GM19099 (cell line): ENCODE data around the gene TRPV4.

Source experiments
- POLR2A ChIP-seq: IDR thresholded peaks from 3 replicates; pipeline ENCODE4 v1.6.1; 2011; ENCODE audit warnings: low read depth; ENCODE audit not compliant: insufficient read length; ENCODE audit errors: extremely low read depth

Gene TRPV4

GRCh38 chr12:109783965-109784244, 49.3 kb downstream of the TRPV4 start:
- TF ChIP-seq POLR2A, result no peak

DNA sequence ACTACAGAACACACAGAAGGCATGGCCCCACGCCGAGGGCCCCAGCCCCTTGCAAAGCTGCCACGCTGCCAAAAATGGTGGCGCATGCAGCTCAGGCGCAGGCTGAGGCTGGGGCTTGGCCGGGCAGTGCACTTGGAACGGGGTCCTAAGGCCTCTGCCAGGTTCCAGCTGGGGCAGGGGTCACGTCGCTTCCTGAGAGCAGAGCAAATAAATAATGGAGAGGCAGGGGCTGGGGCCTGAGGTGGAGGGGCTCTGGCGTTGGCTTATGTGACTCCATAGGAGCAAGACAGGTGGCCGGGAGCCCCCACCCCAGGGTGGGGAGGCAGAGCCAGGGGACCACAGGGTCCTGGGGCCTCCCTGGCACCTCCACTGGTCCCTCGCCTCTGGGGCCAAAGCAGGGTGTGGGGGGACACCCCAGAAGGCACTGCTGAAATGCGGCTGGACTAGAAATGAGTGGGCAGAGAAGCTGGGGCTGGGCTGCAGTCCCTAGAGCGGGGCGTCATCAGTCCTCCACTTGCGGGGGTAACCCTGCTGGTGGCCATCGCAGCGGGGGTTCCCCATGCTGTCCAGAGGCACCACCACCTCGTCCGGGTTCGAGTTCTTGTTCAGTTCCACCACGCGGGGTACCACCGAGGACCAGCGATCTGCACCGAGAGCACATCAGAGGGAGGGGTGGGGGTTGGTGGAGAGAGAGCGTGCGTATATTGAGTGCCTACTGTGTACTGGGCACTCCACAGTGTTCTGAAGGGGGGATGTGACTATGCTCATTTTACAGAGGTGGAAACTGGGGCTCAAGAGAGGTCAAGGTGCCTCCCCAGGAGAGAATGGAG, 49.8 kb downstream of the TRPV4 start:
- no peak for TF ChIP-seq POLR2A

DNA sequence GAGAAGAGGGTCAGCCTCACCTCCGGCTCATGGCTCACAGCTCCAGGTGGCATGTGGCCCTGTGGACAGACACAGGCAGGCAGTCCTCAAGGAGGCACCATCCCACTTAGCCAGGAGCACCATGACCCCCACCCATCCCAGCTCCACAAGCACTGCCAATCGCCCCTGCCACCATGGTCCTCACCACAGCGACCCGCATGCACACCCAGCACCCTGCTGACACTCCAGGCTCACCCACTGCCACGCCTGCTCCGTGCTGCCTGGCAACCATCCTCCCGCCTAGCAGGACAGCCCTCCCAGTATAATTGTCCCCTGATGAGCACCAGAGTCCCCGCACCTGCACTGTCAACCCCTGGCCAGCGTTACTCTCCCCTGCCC, 50.9 kb downstream of the TRPV4 start:
- no peak for TF ChIP-seq POLR2A

- TF ChIP-seq POLR2A, result no peak
These were observed 51.4 kb downstream of the TRPV4 start for GRCh38 chr12:109781668-109782325.

GRCh38 chr12:109779382-109779781, 53.8 kb downstream of the TRPV4 start:
- TF ChIP-seq POLR2A, result no peak

DNA sequence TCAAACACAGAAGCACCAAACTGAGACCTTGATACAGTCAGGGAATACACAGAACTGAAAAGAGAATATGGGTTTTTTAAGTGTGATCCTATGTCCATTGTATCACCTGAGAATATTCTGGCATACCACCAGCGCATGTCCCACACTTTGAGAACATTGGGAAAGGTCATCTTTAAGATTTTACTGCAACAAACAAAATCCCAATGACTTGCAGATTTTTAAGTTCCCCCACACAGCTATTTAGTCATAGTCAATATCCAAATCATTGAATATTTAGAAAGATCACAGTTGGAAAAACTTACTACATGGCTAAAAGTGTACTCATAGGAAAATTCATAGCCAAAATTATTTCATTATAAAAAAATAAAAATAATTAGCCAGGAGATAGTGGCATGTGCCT, 54.5 kb downstream of the TRPV4 start:
- no peak for TF ChIP-seq POLR2A

DNA sequence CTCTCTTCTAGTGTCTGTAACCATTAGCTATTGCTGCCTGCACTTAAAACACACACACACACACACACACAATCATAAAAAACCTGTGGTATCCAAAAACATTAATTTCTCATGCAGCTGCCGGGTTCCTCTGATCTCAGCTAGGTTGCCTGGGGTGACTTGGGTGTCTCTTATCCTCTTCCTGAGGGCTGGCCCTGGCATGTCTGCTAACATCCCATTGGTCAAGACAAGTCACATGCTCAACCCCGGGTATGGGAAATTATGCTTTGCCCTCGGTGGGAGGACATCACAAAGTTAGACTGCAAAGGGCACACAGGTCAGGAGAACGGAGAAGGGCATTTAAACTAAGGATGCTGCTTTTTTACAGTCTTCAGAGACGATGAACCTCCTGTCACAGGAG, 55.7 kb downstream of the TRPV4 start:
- TF ChIP-seq POLR2A, result no peak

GRCh38 chr12:109776624-109777023, 56.6 kb downstream of the TRPV4 start:
- no peak for TF ChIP-seq POLR2A

DNA sequence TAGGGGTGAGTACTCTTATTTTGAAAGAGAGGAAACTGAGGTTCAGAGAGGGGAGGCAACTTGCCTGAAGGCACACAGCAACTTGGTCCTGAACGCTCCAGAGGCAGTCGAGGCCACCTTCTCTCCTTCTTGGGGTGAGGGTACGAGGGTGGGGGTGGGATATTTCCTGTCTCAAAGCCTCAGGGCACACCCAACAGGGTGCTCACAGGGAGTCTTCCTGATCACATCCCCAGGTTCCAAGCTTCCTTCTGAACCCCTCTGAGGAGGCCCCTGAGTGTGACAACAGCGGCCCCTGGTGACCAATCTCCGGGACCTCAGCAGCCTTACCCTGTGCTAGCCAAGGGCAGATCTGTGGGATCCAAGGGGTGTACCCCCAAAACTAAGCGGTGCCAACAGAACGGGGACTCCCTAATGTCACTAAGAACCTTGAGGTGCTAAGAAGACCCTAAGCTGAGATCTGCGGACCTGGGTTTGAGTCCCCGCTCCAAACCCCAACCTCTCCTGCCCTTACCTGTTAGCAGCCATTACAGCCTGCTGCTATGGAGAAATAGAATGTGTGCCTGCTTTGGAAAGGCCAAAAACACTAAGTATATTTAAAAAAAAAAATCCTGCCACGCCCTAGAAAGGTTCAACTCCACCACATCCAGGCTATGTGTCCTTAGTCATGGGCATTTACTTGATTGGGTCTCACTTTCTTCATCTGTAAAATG, 57.9 kb downstream of the TRPV4 start:
- no peak for TF ChIP-seq POLR2A

DNA sequence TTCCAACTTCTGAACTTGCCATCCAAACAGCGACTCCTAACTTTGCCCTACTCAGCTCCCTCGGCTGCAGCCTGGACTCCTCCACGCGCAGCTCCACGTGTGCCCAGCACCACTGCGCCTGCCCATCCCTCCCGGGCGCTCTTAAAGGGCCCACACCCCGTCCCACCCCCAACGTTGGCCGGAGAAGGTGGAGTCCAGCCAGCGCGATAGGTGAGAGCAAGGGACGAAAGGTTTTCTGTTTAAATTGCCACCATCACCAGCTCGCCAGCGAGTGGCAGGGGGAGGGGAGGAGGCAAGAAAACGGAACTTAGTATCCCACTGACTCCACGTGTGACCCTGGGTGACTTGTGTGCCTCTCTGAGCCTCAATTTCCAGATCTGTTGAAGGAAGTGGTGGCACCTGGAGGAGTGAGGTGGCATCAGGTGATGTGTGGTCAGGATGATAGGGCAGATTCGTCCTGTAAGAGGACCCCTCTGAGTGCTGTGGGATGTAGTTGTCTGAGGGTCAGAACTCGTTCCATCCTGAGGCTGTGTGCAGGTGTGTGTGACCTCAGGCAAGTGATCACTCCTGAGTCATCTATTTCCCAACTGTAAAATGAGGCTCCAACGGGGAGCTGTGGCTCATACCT, 59.7 kb downstream of the TRPV4 start:
- TF ChIP-seq POLR2A, result no peak

- TF ChIP-seq POLR2A, result no peak
These were observed 60.4 kb downstream of the TRPV4 start for GRCh38 chr12:109772622-109773321.

DNA sequence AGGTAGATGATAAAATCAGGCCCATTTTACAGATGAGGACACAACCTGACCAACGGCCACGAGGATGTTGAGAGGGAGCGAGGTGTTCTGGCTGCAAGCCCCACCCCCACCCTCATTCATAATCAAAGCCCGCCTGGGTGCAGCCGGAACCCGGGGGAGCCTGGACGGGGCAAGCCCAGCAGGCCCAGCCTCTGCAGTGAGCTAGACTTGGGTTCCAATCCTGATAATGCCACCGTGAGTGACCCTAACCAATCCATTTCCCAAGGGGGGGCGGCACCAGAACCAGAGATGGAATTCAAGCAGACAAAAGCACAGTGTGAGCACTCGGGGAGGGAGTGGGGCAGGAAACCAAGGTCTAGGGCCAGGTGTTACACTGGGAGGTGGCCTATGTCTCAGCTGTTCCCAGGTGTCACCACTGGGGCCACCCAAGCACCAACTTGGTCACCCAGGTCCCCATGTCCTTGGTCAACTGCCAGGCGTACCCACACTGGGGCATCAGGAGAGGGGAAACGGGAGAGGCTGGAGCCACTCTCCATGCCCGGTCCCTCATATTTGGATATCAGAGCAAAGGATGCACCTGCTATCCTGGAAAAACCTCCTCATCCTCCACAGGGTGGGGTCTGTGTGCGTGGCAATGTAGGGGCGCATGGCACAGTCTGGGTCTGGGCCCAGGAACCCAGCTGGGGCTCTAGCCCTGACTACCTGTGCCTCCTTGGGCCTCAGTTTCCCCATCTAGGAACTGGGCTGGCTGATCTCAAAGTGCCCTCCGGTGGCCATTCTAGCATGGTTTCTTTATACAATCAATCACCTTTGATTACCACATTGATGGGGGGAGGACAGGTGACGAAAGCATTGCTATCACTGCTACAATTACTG, 61.2 kb downstream of the TRPV4 start:
- no peak for TF ChIP-seq POLR2A

GRCh38 chr12:109770861-109771670, 62.1 kb downstream of the TRPV4 start:
- no peak for TF ChIP-seq POLR2A
